ENCODE results near the gene MYL2. TPM values are rescaled to one million over a fixed set of nuclear protein-coding genes. Genes with fewer than 3 reads are reported as not detected.

MYL2 gene, protein sequence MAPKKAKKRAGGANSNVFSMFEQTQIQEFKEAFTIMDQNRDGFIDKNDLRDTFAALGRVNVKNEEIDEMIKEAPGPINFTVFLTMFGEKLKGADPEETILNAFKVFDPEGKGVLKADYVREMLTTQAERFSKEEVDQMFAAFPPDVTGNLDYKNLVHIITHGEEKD
- 0.39 TPM for total RNA-seq (2021; ENCODE audit: unreplicated experiment)
- polyA plus RNA-seq (2012), result 1.3 and 2.3 TPM in 2 replicates
- Bru-seq, nascent RNA, result percentile 16 among the genes with signal in this experiment
- BruChase-seq, experiment 1, labeled RNA remaining after a 6-hour chase, result not detected
- BruChase-seq, experiment 2, labeled RNA remaining after a 2-hour chase, result not detected
- long read RNA-seq, result 0 reads

DNA sequence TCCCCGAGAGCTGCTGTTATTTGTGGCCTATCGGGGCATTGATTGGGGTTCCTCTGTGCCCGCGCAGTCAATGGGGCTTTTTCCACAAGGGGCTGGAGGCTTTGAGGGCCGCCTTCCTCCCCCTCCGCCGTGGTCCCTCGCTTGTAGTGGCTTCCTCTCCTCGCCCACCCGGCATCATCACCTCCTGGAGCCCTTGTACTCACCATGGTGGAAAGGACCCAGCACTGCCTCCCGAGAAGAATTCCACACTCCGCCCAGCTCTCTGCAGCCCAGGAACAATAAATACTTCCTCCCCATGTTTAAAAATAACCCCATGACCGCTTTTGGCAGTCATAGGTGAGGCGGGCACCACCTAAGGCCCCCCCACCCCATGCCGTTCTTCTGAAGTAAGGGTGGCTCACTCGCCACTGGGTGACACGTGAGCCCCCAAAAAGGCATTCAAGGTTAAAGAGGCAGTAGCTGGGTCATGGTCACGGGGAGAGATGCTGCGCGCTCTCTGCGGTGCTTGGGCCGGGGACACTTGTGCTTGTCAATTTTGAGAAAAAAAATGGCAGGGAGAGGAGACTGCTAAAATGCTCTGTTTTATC is at the start of gene MYL2:
Gene MYL2 (minus strand): TSS at position 256 of the 587 bp plus-strand sequence. CDS start 50 bp downstream, at position 206.
- DNase-seq (ENCODE audit: low read depth, low spot score) (no peak), ATAC-seq (no peak)
- intact Hi-C loops (cut with micrococcal nuclease), result no loop called here
- ChIA-PET POLR2A (no interaction called here), RAD21 (ENCODE audit: low non-redundant PET in 1 of 2, low total read pairs in 2 of 2, uncharacterized antibody in 2 of 2, unreplicated experiment in 2 of 2) (no interaction called here), CTCF (no interaction called here)
- H3K27ac ChIP-seq (ENCODE audit: low read depth, low read length), result no peak within 1 kb of the TSS
- peak within 1 kb of the TSS; percentile 6; the same call in 1 of the 2 replicates for H3K9ac ChIP-seq (ENCODE audit: low read length)
- peak within 1 kb of the TSS; percentile 42 for H3K4me2 ChIP-seq (ENCODE audit: low read length)
- H3K9me3 ChIP-seq (ENCODE audit: control insufficient read depth in 1 of 2, insufficient read depth in 1 of 2, low read depth in 1 of 2, low read length in 2 of 2), result no peaks in the 10 kb centered on the region
- TF ChIP-seq EGR1 (IDR thresholded peaks at IDR 0.05; ENCODE audit: low read depth), result no peak
- TF ChIP-seq ZFX (IDR thresholded peaks at IDR 0.05), result no peak
- TF ChIP-seq FOSL1 (IDR thresholded peaks at IDR 0.05; ENCODE audit: low read depth), result no peak
- TF ChIP-seq, protein P1, sequence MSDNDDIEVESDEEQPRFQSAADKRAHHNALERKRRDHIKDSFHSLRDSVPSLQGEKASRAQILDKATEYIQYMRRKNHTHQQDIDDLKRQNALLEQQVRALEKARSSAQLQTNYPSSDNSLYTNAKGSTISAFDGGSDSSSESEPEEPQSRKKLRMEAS (IDR thresholded peaks at IDR 0.05), result no peak
- TF ChIP-seq SP1 (IDR thresholded peaks at IDR 0.05; ENCODE audit: low read depth), result no peak
- TF ChIP-seq, protein P2, sequence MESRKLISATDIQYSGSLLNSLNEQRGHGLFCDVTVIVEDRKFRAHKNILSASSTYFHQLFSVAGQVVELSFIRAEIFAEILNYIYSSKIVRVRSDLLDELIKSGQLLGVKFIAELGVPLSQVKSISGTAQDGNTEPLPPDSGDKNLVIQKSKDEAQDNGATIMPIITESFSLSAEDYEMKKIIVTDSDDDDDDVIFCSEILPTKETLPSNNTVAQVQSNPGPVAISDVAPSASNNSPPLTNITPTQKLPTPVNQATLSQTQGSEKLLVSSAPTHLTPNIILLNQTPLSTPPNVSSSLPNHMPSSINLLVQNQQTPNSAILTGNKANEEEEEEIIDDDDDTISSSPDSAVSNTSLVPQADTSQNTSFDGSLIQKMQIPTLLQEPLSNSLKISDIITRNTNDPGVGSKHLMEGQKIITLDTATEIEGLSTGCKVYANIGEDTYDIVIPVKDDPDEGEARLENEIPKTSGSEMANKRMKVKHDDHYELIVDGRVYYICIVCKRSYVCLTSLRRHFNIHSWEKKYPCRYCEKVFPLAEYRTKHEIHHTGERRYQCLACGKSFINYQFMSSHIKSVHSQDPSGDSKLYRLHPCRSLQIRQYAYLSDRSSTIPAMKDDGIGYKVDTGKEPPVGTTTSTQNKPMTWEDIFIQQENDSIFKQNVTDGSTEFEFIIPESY (IDR thresholded peaks at IDR 0.05; ENCODE audit: extremely low read depth, insufficient replicate concordance, low read length), result no peak
- H3K79me2 ChIP-seq (ENCODE audit: insufficient read depth, low read length), result no peaks in the 10 kb centered on the region
- no peaks in the 10 kb centered on the region for H3K36me3 ChIP-seq (ENCODE audit: control insufficient read depth in 1 of 2, insufficient read depth in 2 of 2, low read length in 2 of 2)
- H3K4me1 ChIP-seq (ENCODE audit: control insufficient read depth in 1 of 2, insufficient read depth in 2 of 2, low read length in 2 of 2), result peaks cover 19 to 57% of the 10 kb centered on the region in 2 experiments
- H3K4me3 ChIP-seq (replicated peaks in 1 of 2; ENCODE audit: low read depth in 1 of 2, low read length in 2 of 2), result no peak within 1 kb of the TSS
- no peaks in the 10 kb centered on the region for H3K27me3 ChIP-seq (ENCODE audit: insufficient read depth, low read length)
- H3K9me2 ChIP-seq (ENCODE audit: insufficient read depth), result no peaks in the 10 kb centered on the region
- BruUV-seq (replicated peaks), result no TSS peak
- H2AFZ ChIP-seq (ENCODE audit: low read depth, low read length, poor library complexity, severe bottlenecking), result no peak within 1 kb of the TSS
- H4K20me1 ChIP-seq (ENCODE audit: insufficient read depth), result no peaks in the 10 kb centered on the region
